GM18499 (cell line): ENCODE measurements around the gene CD96.
"Not testable (repeated sequence)": the region's sequence is repeated elsewhere in the genome, so short reads cannot be mapped to it uniquely, and the experiment has no call there.

Experiments used
- ATAC-seq: cut with Tn5 transposase; IDR thresholded peaks from one replicate; pipeline ENCODE4 v1.9.1; 2021; ENCODE audit warnings: moderate number of reproducible peaks; ENCODE audit not compliant: insufficient read depth, unreplicated experiment

CD96 gene

DNA sequence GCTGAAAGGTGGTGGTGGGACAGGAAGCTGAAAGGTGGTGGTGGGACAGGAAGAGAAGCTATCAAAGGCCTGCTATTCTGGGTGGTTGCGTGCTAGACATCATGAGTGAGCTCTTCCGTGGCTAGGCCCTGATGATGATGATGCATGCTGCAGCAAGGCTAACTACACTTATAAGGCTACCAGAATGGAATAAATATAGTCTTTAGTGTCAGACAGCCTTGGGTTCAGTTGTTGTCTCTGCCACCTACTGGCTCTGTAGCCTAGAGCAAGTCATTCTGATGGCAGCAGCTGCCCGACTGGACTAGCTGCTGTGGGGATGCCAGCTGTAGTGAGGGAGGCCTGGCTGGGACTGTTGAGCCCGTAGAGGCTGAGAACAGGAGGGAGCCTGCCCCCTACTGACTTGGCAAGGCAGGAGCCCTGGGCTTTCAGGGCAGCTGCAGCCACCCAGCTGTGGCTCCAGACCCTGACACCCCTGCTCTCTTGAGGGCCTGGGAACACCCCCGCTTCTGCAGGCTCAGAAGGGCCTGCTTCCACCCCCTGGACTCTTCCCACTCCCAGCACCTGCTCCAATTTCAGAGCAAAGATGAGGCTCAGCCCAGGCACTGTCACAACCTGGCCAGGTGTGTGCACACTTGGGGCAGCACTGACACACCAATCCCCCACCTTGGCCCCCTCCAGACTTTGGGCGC, 74.6 kb downstream of the CD96 start:
- no peak for ATAC-seq

DNA sequence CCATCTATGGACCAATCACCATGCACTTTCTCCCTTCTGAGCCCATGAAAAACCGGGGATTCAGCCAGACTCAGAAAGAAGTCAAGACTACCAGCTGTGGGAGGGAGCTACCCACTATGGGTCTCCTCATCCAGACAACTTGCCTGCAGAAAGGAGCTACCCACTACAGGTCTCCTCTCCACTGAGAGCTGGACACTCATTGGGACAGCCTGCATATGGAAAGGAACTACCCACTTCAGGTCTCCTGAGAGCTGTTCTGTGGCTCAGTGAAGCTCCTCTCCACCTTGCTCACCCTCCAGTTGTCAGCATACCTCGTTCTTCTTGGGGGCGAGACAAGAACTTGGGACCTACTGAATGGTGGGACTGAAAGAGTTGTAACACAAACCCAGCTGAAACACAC, 75.4 kb downstream of the CD96 start:
- no peak for ATAC-seq

DNA sequence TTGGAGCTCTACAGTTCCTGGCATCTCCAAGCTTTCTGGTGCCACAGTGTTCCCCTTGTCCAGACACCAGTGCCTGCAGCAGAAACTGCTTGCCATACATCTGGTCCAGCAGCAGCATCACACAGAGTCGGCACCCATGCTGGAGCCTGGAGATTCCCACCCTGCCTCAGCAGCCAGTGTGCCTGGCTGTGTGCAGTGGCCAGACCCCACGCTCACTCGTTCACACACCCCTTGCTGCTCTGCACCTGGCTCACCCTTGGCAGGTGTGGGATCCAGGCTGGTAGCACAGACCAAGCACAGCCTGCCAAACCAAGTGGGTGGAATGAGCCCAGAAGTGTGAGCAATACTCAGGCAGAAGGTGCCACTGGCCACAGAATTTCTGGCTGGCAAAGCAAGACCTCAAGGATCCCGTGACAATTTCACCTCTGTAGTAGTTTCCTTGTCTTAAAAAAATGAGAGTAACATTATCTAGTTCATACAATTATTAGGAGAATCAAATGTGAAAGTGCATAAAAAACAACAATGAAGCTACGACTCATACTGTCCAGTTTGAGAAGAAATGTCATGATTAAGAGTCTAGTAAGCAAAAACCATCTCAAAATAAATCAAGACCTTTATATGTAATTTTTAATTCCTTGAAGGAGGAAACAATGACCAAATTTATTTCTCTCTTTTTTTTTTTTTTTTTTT, 76.1 kb downstream of the CD96 start:
- no peak for ATAC-seq

DNA sequence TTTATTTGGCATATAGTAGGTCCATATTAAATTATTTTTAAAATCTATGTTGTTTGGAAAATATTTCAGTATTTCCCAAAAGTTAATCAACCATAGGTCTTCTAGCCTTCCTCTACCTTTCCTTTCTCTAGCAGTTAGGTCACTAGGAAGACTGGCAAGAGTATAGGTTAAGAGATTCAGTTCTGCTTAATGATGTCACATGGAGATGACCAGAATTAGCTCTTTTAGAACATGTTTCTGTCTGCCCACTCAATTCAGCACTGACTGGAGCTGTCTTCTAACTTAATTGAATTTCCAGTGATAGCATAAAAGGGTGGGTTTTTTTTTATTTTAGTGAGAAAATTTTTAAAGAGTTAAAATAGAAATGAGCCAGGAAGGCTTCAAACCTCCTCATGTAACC, 76.9 kb downstream of the CD96 start:
- no peak for ATAC-seq

DNA sequence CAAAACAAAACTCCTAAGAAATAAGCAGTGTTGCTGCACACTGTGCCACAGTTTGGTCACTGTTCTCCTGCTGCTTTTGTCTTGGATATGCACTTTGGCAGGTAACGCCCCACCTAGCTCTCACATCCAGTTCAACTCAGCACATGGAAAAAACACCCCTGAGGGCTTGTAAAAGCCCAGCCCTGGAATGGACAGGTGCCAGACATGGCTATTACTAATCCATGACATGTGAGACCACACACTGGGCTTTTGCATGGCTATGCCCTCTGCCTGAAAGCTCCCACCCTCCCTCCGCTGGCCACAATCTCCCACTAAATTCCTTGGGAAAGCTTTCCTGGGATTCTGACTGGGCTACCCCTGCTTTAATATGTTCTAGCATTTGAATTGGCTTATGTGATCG, 77.8 kb downstream of the CD96 start:
- ATAC-seq: no peak

DNA sequence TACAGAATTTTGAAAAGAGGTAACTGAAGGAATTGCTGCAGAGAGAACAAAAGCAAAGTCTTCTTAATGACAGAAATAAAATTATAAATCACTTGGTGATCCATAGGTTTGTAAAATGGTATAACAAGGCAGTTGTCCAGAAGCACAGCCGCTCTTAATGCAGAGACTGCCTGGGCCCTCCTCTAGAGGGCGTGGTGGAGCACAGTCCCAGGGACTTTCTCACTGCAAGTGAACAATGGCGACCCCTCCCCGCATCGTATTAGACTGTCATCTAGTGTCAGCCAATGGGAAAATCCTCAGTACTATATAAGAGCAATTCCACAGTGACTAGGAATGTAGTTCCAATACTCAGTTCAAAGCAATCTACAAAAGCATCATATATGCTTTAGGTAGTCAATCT, 79.5 kb downstream of the CD96 start:
- ATAC-seq: no peak

DNA sequence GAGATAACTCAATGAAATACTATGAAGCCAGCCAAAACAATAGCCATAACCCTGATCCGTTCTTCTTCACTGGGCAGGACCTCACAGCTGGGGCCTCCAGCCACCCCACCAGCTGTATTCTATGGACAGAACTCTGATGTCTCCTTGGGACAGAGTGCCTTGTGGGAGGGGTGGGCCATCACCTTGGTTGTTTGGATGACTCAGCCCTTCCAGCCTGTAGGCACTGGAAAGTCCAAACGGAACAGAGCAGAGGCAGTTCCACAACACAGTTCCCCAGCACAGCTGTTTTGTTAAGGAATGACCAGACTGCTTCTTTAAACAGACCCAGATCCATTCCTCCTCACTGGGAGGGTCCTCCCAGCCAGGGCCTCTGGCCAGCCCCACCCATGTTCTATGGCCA, 85.1 kb downstream of the CD96 start:
- no peak for ATAC-seq

DNA sequence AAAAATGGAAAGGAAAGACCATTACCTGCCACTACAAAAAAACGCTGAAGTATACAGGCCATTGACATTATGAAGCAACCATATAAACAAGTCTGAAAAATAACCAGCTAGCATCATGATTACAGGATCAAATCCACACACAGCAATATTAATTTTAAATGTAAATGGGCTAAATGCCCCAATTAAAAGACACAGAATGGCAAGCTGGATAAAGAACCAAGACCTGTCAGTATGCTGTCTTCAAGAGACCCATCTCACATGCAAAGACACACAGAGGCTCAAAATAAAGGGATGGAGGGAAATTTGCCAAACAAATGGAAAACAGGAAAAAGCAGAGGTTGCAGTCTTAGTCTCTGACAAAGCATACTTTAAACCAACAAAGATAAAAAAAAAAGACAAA, 87.0 kb downstream of the CD96 start:
- ATAC-seq: not testable (repeated sequence)

DNA sequence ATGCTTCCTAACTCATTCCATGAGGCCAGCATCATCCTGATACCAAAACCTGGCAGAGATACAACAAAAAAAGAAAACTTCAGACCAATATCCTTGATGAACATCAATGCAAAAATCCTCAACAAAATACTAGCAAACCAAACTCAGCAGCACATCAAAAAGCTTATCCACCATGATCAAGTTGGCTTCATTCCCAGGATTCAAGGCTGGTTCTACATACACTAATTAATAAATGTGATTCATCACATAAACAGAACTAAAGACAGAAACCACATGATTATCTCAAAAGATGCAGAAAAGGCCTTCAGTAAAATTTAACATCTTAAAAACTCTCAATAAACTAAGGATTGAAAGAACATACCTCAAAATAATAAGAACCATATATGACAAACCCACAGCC, 88.6 kb downstream of the CD96 start:
- ATAC-seq: not testable (repeated sequence)

DNA sequence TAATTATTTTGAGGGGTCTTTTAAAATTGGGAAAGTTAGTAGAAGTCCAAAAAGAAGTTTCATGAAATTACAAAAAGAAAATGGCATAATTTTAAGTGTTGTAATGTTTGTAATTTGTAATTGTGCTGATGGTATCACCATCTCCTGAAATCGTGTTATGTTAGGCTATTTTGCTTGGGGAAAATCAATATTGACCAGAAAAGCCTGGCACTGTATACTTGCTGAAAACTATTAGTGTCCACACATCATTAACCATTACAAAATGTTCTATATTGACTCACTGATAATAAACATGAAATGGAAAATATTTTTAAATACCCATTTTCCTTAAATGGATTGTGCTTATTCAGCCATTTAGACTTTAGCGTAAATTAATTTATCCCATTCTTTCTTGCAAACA, 93.4 kb downstream of the CD96 start:
- ATAC-seq: no peak

DNA sequence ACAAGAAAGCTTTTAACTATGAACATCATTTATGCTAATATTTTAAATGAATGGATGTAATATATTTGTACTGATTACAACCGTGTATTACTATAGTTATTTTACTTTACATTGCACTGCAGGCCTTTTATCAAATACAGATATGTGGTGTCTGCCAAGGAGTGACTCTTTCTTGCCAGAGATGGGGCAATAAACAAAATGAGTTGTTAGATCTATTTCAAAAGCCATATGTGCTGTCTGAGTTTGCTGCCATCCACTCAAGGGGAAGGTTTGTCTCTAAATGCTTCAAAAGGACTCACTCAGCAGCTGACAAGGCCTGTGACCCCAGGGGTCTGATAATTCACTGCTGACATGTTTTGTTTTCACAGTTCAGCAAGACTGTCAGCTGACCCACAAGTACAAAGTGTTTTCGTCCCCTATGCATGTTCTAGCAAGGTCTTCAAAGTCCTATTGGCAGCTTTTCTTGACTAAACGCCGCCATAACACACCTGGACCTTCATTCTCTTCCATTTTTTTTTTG, 94.4 kb downstream of the CD96 start:
- ATAC-seq: no peak

DNA sequence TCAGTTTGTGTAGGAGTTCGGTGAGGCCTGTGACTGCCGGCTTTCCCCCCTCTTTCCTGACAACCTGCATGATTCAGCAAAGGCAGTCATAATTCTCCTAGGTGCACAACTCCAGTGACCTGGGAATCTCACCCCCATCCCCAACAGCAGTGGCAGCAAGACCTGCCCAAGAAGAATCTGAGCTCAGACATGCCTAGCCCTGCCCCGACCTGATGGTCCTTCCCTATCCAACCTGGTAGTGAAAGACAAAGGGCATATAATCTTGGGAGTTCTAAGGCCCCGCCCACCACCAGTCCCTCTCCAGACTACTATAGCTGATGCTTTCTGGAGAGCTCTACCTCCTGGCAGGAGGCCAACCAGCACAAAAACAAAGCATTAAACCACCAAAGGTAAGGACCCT, 97.3 kb downstream of the CD96 start:
- no peak for ATAC-seq

DNA sequence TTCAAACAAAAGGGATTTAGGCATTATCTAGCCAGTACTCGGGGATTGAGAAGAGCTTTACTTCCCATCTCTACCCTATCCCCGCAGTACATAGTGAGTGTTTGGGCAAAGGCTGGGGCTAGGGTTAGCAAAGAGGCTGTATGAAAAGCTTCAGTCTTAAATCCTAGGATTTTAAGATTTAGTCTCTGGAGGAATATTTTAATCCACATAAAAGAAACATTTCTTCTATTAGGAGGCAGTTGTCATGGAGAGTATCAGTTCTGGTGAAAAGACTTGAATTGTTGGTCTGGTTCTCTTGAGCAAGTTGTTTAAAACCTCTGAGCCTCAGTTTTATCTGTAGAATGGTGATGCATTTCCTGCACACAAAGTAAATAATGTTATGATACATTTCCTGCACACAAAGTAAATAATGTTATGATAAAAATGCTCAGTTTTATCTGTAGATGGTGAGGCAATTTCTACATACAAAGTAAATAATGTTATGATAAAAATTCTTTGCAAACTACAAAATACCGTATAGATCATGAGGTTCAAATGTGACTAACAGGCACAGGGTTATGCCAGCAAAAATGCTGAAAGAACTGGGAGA, 107.1 kb downstream of the CD96 start:
- no peak for ATAC-seq

DNA sequence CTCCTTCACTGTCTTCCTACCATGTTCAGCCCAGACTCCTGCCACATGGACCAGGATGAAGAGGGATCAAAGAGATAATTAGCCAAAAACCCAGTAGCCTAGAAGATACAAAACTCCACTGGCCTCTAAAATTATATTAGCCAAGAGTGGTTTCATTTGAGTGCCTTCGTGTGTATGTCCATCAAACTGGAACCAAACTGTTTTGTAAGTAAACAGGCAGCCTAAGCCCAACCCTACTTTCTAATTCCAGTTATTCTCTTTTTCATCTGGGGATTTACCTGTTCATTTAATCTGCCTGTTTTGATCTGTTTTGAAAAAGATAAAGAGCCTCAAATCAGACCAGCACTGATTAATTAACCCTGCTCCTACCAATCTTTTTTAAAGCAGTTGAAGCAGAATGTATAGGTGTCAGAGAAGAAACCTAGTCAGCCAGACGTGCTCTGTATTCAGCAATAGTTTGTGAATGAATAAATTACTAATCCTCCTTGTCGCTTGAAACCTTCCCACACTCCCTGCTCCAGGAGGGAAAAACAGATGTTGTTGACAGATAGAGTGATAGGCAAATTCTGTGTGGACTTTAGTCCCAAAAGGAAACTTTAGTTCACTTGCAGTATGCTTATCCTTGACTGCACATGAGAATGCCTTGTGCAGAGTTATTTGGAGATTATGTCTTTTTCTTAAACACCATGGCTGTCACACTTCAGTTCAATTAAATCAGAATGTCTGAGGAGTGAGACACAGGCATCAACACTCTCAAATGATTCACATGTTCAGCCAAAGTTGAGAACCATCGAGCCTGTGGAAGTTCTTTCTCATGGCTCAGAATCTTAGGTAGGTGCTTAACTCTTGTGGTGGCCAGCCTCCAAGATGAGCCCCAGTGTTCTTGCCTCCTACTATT, 108.6 kb downstream of the CD96 start:
- ATAC-seq: no peak

DNA sequence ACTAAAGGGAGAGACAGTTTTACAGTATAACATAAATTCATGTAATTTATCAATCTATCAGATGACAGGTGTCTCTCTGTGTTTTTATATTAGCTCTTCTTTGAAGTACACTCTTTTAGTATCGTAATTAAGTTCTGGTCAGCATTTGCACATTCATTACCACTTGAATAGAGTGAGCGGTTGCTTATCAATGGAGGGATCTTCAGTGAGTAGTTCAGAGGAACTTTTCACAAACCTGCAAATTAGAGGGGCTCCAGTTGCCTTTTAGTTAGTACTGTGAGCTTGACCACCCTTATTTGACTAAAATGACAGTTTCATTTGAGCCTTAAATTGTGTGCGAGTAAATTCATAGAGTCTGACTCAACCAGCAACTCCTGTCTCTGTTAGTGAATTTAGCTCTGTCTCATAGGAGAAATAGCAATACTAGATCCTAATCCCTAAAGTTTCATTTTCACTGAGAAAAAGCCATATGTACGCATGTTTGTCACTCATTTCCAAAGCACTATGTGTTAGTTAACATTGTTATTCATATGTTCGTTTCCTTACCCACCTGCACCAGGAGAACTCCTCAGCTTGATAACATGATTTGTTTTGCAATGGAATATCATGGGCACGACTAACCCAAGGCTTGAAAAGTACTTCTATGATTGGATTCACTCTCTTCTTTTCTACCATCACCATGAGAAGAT, 110.6 kb downstream of the CD96 start:
- no peak for ATAC-seq

DNA sequence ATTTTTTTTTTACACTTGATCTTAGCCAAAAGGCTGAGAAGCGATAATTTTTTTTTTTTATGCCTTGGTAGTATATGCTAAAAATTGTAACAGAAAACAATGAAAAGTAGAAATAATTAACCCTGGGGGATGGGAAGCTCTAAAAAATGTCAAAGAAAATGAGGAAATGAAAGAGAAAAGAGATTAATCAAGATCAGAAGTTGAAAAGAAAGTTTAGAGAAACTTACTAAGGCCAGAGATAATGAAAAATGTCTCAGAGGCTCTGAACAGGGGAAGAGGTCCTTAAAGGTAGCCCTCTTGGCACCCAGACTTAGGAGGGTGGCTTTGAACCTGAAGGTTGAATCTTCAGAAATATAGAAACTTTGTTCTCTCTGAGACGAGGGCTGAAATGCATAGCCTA, 111.8 kb downstream of the CD96 start:
- ATAC-seq: no peak

DNA sequence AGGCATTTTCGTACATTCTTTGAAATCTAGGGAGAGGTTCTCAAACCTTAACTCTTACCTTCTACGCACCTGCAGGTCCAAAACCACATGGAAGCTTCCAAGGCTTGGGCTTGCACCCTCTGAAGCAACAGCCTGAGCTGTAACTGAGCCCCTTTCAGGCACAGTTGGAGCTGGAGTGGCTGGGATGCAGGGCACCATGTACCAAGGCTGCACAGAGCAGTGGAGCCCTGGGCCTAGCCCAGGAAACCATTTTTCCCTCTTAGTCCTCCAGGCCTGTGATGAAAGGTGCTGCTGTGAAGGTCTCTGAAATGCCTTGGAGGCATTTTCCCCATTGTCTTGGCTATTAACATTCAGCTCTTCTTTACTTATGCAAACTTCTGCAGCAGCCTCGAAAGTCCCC, 120.0 kb downstream of the CD96 start:
- no peak for ATAC-seq

DNA sequence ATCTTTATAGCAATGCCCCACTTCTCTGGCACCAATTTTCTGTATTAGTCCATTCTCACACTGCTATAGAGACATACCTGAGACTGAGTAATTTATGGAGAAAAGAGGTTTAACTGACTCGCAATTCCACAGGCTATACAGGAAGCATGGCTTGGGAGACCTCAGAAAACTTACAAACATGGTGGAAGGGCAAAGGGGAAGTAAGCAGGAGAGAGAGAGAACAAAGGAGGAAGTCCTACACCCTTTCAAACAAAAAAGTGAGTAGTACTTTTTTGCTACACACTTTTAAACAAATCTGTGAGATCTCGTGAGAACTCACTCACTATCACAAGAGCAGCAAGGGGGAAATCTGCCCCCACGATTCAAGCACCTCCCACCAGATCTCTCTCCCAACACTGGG, 120.9 kb downstream of the CD96 start:
- no peak for ATAC-seq

DNA sequence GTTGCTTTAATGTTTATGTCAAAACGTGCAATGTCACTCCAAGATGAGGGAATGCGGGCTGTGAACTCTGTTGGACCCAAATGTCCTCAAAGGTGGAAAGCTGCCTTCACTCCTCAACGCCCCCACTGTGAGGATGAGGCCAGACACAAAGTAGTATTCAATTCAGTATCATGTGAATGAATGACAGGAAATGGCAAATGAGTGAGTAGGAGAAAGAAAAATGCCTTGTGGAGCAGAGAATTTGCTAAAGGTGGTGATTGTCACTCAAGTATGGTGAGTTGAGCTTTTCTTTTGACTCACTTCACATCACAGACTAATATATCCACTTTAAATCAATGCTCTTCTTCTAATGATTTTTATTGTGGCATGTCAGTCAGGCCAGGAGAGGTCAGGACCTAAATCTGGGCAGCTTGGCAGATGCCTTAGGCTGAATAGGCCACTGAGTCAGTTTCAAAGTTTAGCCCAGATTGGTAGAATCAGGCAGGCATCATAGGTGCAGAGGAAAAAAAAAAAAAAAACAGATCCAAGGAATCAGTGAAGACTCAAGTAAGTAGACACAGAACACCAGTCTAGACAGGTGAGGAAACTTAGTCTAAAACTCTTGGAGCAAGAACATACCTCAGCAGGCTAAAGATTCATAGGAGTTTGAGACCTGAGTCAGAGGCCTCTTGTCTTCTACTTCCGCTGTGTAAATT, 124.2 kb downstream of the CD96 start:
- no peak for ATAC-seq

DNA sequence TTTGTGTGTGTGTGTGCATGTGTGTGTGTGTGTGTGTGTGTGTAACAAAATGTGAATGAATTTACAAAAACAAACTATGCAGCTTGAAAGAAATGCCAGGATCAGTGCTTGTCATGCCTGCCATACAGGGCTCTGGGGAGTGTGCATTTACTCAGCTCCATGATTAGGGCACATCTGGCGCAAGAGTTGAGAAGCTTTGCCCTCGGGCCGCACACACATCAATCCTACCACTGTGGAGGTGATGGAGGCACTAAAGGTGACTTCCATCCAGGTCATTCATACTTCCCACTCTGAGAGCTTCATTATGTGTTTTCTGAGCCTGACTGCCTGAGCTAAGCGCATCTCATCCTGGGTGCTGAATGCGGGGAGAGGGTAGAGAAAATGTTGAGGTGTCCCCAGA, 125.2 kb downstream of the CD96 start:
- no peak for ATAC-seq
